GM21360 (cell line): ENCODE measurements around the gene RLN3.
A peak's percentile ranks its signal among the peaks of the same experiment; 100 is the strongest.

Source experiments
- ATAC-seq: cut with Tn5 transposase; IDR thresholded peaks from one replicate; pipeline ENCODE4 v1.9.1; 2021; ENCODE audit warnings: mild to moderate bottlenecking, moderate library complexity; ENCODE audit not compliant: unreplicated experiment

Gene RLN3

GRCh38 chr19:14052470-14052869 is 24.5 kb downstream of the RLN3 start:
- no peak for ATAC-seq

GRCh38 chr19:14053032-14053431 is 25.1 kb downstream of the RLN3 start:
- no peak for ATAC-seq

- ATAC-seq: no peak
Measured at GRCh38 chr19:14053500-14053899, 25.6 kb downstream of the RLN3 start.

DNA sequence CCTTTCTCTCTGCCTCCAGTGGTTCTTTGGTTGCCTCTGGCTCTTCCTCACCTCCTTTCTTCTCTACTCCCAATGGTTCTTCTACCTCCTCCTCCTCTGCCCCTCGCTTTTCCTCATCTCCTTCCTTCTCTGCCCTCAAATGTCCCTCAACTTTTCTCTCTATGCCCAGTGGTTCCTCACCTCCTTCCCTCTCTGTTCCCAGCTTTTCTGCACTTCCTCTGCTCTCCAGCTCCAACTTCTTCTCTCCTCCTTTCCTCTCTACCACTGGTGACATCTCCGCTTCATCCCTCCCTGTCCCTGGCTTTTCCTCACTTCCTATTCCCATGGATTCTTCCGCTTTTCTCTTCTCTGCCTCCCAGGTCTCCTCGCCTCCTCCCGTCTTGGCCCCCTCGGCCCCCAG is 26.2 kb downstream of the RLN3 start:
- no peak for ATAC-seq

DNA sequence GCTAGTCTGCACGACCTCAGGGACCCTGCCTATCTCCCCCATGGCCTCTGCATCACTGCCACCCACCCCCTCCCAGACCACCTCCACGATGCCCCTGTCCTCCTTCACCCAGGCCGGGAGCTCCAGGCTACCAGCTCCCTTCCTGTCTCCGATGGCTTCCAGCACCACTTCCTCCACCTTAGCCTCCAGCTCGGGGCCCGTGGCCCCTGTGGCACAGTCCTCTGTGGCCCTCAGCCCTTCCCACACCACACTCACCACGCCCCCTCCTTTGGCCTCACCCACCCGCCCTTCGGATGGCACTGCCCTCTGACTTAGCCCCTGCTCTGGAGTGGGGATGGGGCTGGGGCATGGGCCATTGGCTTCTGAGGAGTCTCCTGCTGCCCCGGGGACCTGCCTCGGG is 26.8 kb downstream of the RLN3 start:
- ATAC-seq: no peak

DNA sequence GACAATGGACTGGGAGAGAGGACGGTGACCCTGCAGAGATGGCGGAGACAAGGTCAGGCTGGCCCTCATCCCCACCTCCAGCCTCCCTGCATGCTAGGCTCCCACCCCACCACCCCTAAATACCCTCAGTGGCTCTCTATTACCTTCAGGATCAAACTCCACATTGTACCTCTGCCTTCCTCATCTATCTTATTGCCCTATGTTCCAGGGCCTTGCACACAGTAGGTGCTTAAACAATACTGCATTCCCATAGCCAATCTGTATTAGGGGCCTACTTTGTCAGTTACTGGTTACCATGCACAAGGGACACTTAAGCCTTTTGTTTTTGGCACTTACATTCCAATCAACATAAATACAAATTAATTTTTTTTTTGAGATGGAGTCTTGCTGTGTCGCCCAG is 27.4 kb downstream of the RLN3 start:
- ATAC-seq: no peak

DNA sequence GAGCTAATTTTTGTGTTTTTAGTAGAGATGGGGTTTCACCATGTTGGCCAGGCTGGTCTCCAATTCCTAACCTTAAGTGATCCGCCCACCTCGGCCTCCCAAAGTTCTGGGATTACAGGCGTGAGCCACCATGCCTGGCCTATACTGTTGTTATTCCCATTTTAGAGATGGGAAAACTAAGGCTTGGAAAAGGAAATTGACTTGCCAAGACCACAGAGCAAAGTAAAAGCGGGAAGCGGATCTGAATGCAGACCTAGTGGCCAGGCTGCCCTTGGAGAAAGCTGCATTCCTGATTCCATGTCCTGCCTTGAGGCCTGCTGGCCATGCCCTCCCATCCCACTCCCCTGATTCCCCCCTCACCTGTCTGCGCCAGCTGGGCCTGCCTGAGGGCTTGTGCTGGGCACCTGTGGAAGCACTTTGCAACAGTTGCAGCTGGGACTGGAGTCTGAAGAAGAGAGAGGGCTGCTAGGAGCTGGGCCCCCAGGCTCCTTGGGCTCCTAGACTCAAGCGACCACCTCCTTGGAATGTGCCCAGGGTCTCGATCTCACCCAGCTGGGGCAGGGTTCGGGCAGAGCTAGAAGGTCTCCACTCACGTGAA is 28.2 kb downstream of the RLN3 start:
- ATAC-seq: no peak

- ATAC-seq: no peak
Measured at GRCh38 chr19:14056741-14057356, 28.9 kb downstream of the RLN3 start.

- no peak for ATAC-seq
Measured at GRCh38 chr19:14058182-14059092, 30.5 kb downstream of the RLN3 start.

- no peak for ATAC-seq
Measured at GRCh38 chr19:14059093-14059480, 31.1 kb downstream of the RLN3 start.

DNA sequence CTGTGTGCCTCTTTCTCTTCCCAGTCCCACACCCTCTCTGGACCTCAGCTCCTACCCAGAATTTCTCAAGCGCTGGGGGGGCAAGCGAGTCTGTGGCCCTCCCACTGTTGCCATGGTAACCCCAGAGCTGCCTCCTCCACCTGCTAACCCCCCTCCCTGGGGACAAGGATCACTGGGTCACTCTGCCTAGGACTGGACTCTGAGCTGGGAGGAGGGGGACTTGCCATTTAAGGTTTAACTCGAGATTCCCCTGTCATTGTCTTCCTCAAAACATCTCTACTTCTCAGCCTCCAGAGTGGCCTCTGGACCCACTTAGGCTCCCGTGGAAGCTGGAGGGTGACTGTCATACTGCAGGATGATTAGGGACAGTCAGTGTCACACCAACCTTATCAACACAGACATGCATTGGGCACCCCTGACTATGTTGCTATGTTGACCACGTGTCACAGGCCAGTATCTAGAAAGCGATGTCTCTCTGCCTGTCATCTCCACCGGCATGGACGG is 31.8 kb downstream of the RLN3 start:
- no peak for ATAC-seq

- ATAC-seq: no peak
Measured at GRCh38 chr19:14061081-14061749, 33.3 kb downstream of the RLN3 start.

- no peak for ATAC-seq
Measured at GRCh38 chr19:14061751-14062557, 34.0 kb downstream of the RLN3 start, which contains the start of gene PALM3. Gene PALM3, minus strand, starts transcription at chr19:14062076. Its CDS starts 96 bp downstream, at chr19:14061980.

DNA sequence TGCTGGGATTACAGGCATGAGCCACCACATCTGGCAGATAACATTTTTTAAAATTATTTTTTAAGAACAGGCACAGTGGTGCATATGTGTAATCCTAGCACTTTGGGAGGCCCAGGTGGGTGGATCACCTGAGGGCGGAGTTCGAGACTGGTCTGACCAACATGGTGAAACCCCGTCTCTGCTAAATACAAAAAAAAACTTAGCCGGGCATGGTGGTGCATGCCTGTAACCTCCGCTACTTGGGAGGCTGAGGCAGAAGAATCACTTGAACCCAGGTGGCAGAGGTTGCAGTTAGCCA is 34.6 kb downstream of the RLN3 start:
- no peak for ATAC-seq

DNA sequence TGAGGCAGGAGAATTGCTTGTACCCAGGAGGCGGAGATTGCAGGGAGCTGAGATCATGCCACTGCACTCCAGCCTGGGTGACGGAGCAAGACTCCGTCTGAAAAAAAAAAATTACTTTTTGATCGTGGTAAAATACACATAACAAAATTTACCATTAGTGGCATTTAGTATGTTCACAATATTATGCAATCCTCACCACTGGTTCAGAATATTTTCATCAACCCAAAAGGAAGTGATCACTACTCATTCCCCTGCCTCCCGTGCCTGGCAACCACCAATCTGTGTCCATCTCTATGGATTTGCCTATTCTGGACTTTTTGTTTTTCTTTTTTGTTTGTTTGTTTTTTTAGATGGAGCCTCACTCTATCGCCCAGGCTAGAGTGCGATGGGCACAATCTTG is 35.2 kb downstream of the RLN3 start:
- ATAC-seq: no peak

GRCh38 chr19:14066134-14066533 is 38.2 kb downstream of the RLN3 start:
- ATAC-seq: no peak

- ATAC-seq: no peak
Measured at GRCh38 chr19:14070268-14071050, 42.5 kb downstream of the RLN3 start.

- ATAC-seq: peak; percentile 21
Measured at GRCh38 chr19:14072535-14073260, 44.8 kb downstream of the RLN3 start, which contains the start of gene MISP3. Gene MISP3, plus strand, starts transcription at chr19:14072786. Its CDS starts 524 bp downstream, at chr19:14073310.
